ENCODE measurements around the gene SLC37A1.
"Not testable (repeated sequence)": the region's sequence is repeated elsewhere in the genome, so short reads cannot be mapped to it uniquely, and the experiment has no call there.

The SLC37A1 gene

GRCh38 chr21:42598159-42598735 is 84.6 kb downstream of the SLC37A1 start:
- no peak for DNase-seq

GRCh38 chr21:42599486-42599885 is 85.8 kb downstream of the SLC37A1 start:
- no peak for DNase-seq

GRCh38 chr21:42599962-42600361 is 86.3 kb downstream of the SLC37A1 start:
- DNase-seq, result no peak

- no peak for DNase-seq
Observed at GRCh38 chr21:42601656-42602055, 88.0 kb downstream of the SLC37A1 start.

- DNase-seq, result no peak
Observed at GRCh38 chr21:42607102-42607501, 93.5 kb downstream of the SLC37A1 start.

- DNase-seq, result no peak
Observed at GRCh38 chr21:42607525-42608102, 94.0 kb downstream of the SLC37A1 start.

- no peak for DNase-seq
Observed at GRCh38 chr21:42608446-42608845, 94.8 kb downstream of the SLC37A1 start.

GRCh38 chr21:42609811-42610210 is 96.2 kb downstream of the SLC37A1 start:
- peak; percentile 24 for DNase-seq

GRCh38 chr21:42611852-42612251 is 98.2 kb downstream of the SLC37A1 start:
- no peak for DNase-seq

GRCh38 chr21:42612390-42612789 is 98.7 kb downstream of the SLC37A1 start:
- DNase-seq, result no peak

- DNase-seq, result no peak
Observed at GRCh38 chr21:42613756-42614155, 100.1 kb downstream of the SLC37A1 start.

- peak; percentile 45 to 50 for DNase-seq
Observed at GRCh38 chr21:42614396-42614795, 100.7 kb downstream of the SLC37A1 start.

GRCh38 chr21:42614811-42615351 is 101.2 kb downstream of the SLC37A1 start:
- DNase-seq, result peak; percentile 45 to 51

- not testable (repeated sequence) for DNase-seq
Observed at GRCh38 chr21:42615377-42615776, 101.7 kb downstream of the SLC37A1 start.

- DNase-seq, result no peak
Observed at GRCh38 chr21:42615924-42616323, 102.3 kb downstream of the SLC37A1 start.

- DNase-seq, result no peak
Observed at GRCh38 chr21:42616446-42616845, 102.8 kb downstream of the SLC37A1 start.

- no peak for DNase-seq
Observed at GRCh38 chr21:42616941-42617340, 103.3 kb downstream of the SLC37A1 start.

- DNase-seq, result no peak
Observed at GRCh38 chr21:42617486-42617885, 103.8 kb downstream of the SLC37A1 start.

GRCh38 chr21:42618707-42619102 is 105.1 kb downstream of the SLC37A1 start:
- DNase-seq, result no peak

- DNase-seq, result no peak
Observed at GRCh38 chr21:42619166-42619565, 105.5 kb downstream of the SLC37A1 start.

- DNase-seq, result no peak
Observed at GRCh38 chr21:42619841-42620240, 106.2 kb downstream of the SLC37A1 start.

GRCh38 chr21:42621166-42621818 is 107.6 kb downstream of the SLC37A1 start:
- no peak for DNase-seq

GRCh38 chr21:42621819-42622177 is 108.1 kb downstream of the SLC37A1 start:
- DNase-seq, result no peak

- no peak for DNase-seq
Observed at GRCh38 chr21:42622284-42622683, 108.6 kb downstream of the SLC37A1 start.
